ENCODE results near the gene DPP7. TPM values are rescaled to one million over a fixed set of nuclear protein-coding genes. Genes with fewer than 3 reads are reported as not detected.
A peak's percentile ranks its signal among the peaks of the same experiment; 100 is the strongest.

DPP7 gene
- total RNA-seq, 2 experiments from 2014 or later, result 154 to 182 TPM

DNA sequence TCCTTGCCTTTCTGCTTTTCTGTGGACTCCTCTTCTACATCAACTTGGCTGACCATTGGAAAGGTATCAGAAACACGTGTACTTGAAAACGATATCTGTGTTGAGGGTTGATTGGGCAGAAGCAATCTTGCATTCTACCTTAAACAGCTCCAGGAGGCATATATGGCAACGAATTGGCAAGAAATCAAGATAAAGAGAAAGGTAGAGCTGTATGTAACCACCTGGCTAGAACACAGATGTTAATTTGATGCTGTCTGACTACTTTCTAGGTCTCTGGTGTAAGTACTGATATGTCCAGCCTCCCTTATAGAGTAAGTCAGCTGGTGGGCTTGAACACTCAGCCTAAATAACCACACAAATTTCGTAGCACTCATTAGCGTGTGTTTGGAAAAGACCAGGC lies 26.4 kb downstream of the DPP7 start:
- CTCF ChIA-PET (ENCODE audit: unreplicated experiment), result interaction anchor here (0.7 kb wide), 1 partner anchor 21 kb away, joined by 3 read pairs; no protein-coding TSS in a partner anchor

DNA sequence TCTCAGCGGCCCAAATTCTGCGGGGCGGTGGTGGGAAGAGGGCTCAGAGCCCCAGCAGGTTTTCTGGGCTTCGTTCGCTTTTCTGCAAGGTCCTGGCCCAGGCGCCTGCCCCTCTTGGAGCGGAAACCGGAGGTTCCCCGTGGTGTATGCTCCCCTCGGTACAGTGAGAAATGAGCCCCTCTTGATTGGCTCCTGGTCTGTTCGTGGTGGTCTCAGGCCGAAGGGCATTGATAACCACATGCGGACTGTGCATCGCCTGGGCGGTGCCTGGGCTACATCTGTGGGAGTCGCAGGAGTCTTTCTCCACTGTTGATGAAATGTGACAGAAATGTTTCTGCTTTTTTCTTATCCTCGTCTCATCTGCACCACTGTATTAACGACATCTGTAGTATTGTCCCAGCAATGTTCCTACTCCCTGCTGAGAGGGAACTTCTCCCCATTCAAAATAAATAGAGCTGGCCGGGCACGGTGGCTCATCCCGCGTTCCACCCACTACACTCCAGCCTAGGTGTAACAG lies 27.1 kb downstream of the DPP7 start:
- H3K79me2 ChIP-seq (ENCODE audit: insufficient read depth, low read depth, low read length), result peaks cover 6% of the 10 kb centered on the region; the same call in 1 of the 2 replicates
- peak; percentile 37 for DNase-seq (ENCODE audit: low spot score)
- H3K9me3 ChIP-seq (ENCODE audit: low read length), result no peaks in the 10 kb centered on the region
- H3K4me3 ChIP-seq (ENCODE audit: low read depth, low read length, poor library complexity, severe bottlenecking), result peak overlapping the region; percentile 77
- CTCF ChIA-PET (ENCODE audit: unreplicated experiment), result interaction anchor here (1.3 kb wide), 1 partner anchor 19 kb away, joined by 6 read pairs; no protein-coding TSS in a partner anchor
- peak overlapping the region; percentile 62 for H2AFZ ChIP-seq (ENCODE audit: low read length)
- peak overlapping the region; percentile 53 for H3K27ac ChIP-seq (ENCODE audit: low read depth, low read length, poor library complexity, severe bottlenecking)
- intact Hi-C loops (cut with micrococcal nuclease; ENCODE audit: unreplicated experiment), result loop anchor here (2.0 kb wide), 1 partner anchor 63 kb away; no protein-coding TSS in a partner anchor
- H3K4me1 ChIP-seq (ENCODE audit: insufficient read depth, low read length, poor library complexity, severe bottlenecking), result peaks cover 24% of the 10 kb centered on the region
- TF ChIP-seq EZH2phosphoT487 (IDR thresholded peaks at IDR 0.05; ENCODE audit: borderline replicate concordance, low read depth, low read length) (no peak), CTCF (conservative IDR thresholded peaks at IDR 0.05; ENCODE audit: low read length) (no peak)
- peak overlapping the region; percentile 83 for H3K4me2 ChIP-seq (ENCODE audit: low read length)
- no TSS peak for BruUV-seq (replicated peaks)
- POLR2A ChIA-PET, result interaction anchor here (0.9 to 1.6 kb wide), 6 partner anchors 9 to 114 kb away, joined by 3 to 13 read pairs (median 5); partner anchors contain the start of genes SAPCD2, TPRN and UAP1L1
- H4K20me1 ChIP-seq (ENCODE audit: insufficient read depth, low read length), result no peaks in the 10 kb centered on the region
- peaks cover 8% of the 10 kb centered on the region; the same call in 1 of the 2 replicates for H3K36me3 ChIP-seq (ENCODE audit: insufficient read depth, low read length)
- H3K9me2 ChIP-seq (ENCODE audit: insufficient read depth, low read length), result no peaks in the 10 kb centered on the region

More for the DNA sequence above, 26.4 kb downstream of the DPP7 start:
- Histone ChIP-seq H3K4me3 (ENCODE audit: low read depth, low read length, poor library complexity, severe bottlenecking) (peak overlapping the region; percentile 77), H3K36me3 (ENCODE audit: insufficient read depth, low read length) (peaks cover 12% of the 10 kb centered on the region; the same call in 1 of the 2 replicates), H2AFZ (ENCODE audit: low read length) (no peak overlapping the region), H3K79me2 (ENCODE audit: insufficient read depth, low read depth, low read length) (peaks cover 6% of the 10 kb centered on the region; the same call in 1 of the 2 replicates), H3K4me1 (ENCODE audit: insufficient read depth, low read length, poor library complexity, severe bottlenecking) (peaks cover 24% of the 10 kb centered on the region), H3K9me2 (ENCODE audit: insufficient read depth, low read length) (no peaks in the 10 kb centered on the region), H3K9me3 (ENCODE audit: low read length) (no peaks in the 10 kb centered on the region), H3K27ac (ENCODE audit: low read depth, low read length, poor library complexity, severe bottlenecking) (no peak overlapping the region), H3K4me2 (ENCODE audit: low read length) (peak overlapping the region; percentile 83), H4K20me1 (ENCODE audit: insufficient read depth, low read length) (no peaks in the 10 kb centered on the region)
- DNase-seq (ENCODE audit: low spot score), result no peak
- intact Hi-C loops (cut with micrococcal nuclease; ENCODE audit: unreplicated experiment), result no loop called here
- POLR2A ChIA-PET, result interaction anchor here (1.1 kb wide), 1 partner anchor 18 kb away, joined by 5 read pairs; the partner anchor contains the start of gene SAPCD2
- TF ChIP-seq CTCF (conservative IDR thresholded peaks at IDR 0.05; ENCODE audit: low read length) (no peak), EZH2phosphoT487 (IDR thresholded peaks at IDR 0.05; ENCODE audit: borderline replicate concordance, low read depth, low read length) (no peak)
- BruUV-seq (replicated peaks), result TSS peak; percentile 62

Measured in OCI-LY7 (cell line).